NCI-H1694 treated with DMSO at 0.1 percent for 48 hours (cell line): Measurements from ENCODE around the gene GM2A.

ENCODE experiments used
- DNase-seq: peaks from one replicate; lab custom pipeline; 2025; lab: John Stamatoyannopoulos, UW

GM2A gene

GRCh38 chr5:151252762-151253604 is at the start of gene GM2A:
TSS of gene GM2A (plus strand) at chr5:151253185. CDS start at chr5:151253217, 32 bp downstream.
- peak; percentile 90 for DNase-seq

- DNase-seq, result no peak
These were observed 48.9 kb upstream of the GM2A start for GRCh38 chr5:151204051-151204450.

- no peak for DNase-seq
These were observed 47.6 kb upstream of the GM2A start for GRCh38 chr5:151205411-151205810.

GRCh38 chr5:151208481-151208914 is 44.5 kb upstream of the GM2A start:
- no peak for DNase-seq

- no peak for DNase-seq
These were observed 40.6 kb upstream of the GM2A start for GRCh38 chr5:151212406-151212798.

GRCh38 chr5:151213803-151214613 is 39.0 kb upstream of the GM2A start:
- no peak for DNase-seq

GRCh38 chr5:151214614-151215545 is 38.1 kb upstream of the GM2A start:
- no peak for DNase-seq

- no peak for DNase-seq
These were observed 37.5 kb upstream of the GM2A start for GRCh38 chr5:151215546-151215880.

GRCh38 chr5:151216781-151217180 is 36.2 kb upstream of the GM2A start:
- DNase-seq, result no peak

GRCh38 chr5:151218177-151218576 is 34.8 kb upstream of the GM2A start:
- no peak for DNase-seq

GRCh38 chr5:151219138-151219537 is 33.8 kb upstream of the GM2A start:
- DNase-seq, result no peak

GRCh38 chr5:151219789-151220188 is 33.2 kb upstream of the GM2A start:
- DNase-seq, result no peak

- DNase-seq, result no peak
These were observed 31.4 kb upstream of the GM2A start for GRCh38 chr5:151221574-151221973.

- DNase-seq, result no peak
These were observed 30.8 kb upstream of the GM2A start for GRCh38 chr5:151222054-151222789.

GRCh38 chr5:151222790-151223446 is 30.1 kb upstream of the GM2A start:
- no peak for DNase-seq

- DNase-seq, result no peak
These were observed 29.3 kb upstream of the GM2A start, which contains the start of gene CCDC69 for GRCh38 chr5:151223447-151224264. TSS of gene CCDC69 (minus strand) at chr5:151224092. CDS start at chr5:151223970, 122 bp downstream.

- DNase-seq, result no peak
These were observed 28.6 kb upstream of the GM2A start for GRCh38 chr5:151224372-151224771.

- DNase-seq, result no peak
These were observed 27.9 kb upstream of the GM2A start for GRCh38 chr5:151225071-151225470.

GRCh38 chr5:151225475-151225874 is 27.5 kb upstream of the GM2A start:
- DNase-seq, result no peak

- DNase-seq, result no peak
These were observed 25.0 kb upstream of the GM2A start for GRCh38 chr5:151227918-151228447.
